Epithelial cell of prostate (primary cell): Measurements from ENCODE around the gene STK24.
"Not testable (repeated sequence)": the region's sequence is repeated elsewhere in the genome, so short reads cannot be mapped to it uniquely, and the experiment has no call there.

Experiments
- DNase-seq: peaks from one replicate; pipeline ENCODE4 v3.0.0-alpha.2; 2011; ENCODE audit warnings: low read depth, low spot score
- H3K27ac ChIP-seq: fragments of 450-650 bp; 2 replicates; pipeline ENCODE4 v1.5.1; 2017; ENCODE audit warnings: mild to moderate bottlenecking

The STK24 gene

DNA sequence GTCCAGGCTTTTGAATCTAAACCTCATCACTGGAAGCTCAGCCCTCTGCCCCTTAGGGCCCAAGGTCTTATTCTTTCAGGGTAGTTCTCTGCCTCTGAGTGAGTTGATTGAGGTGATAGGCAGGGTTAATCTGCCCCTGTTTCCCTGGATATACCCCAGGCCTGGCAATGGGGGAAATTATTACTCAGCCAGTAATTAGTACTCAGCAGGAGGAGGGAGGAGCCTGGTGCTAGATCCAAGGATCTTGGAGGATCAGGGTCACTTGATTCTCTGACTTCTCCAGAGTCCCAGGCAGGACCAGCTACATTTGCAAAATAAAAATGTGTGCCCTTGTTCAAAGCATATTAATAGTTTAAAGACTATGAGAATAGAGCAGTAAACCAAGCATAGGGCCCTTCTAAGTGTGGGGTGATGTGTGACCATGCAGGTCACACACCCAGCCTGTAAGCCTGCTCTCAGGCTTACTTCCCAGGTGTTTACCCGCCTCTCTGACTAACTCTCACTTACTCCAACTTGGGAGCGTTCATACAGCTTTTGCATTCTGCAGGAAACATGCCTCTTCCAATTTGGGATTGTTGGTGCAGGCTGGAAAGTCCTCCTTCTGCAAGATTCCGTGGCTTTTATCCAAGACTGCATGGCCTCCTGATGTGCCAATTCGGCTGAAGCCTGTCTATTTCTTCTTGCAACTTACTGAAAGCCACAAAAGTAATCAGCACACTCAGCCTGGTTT, 7.9 kb upstream of the STK24 start:
- DNase-seq = no peak

GRCh38 chr13:98582947-98583346, 6.0 kb upstream of the STK24 start:
- peak; percentile 91 for DNase-seq
- H3K27ac ChIP-seq = peak overlapping the region; percentile 92

More for the DNA sequence above, 7.9 kb upstream of the STK24 start:
- peak overlapping the region; percentile 92 for H3K27ac ChIP-seq

DNA sequence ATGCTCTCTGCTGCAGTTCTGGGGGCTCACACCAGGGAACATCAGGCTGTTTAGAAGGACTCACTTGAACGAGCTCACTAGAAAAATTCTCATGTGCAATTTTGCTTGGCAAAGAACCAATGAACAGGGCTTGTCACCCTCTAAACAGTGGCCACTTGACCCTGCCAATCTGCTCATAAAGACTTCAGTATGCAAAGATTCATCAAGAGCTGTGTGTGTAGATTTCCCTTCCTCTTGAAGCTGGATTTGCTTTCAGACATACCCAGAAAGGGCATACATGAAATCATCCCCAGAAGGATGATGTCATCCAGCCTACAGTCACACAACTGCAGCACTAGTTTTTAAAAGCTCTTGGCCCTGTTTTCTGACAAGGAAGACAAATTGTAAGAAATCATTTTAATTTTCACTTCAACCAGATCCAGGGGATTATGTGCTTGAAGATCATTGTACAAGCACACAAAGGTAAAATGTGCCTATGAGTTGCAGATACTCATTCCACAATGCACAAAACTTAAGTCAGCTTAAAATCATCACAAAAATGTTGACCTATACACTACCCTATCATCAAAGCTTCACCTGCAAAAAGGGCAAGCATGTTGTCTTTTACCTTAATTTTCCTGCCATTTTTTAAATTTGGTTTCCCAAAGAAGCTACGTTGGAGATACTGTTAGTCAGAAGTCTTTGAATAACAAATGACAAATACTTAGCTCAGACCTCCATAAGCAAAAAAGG, 5.2 kb upstream of the STK24 start:
- peak; percentile 46 for DNase-seq
- peak overlapping the region; percentile 92 for H3K27ac ChIP-seq

- DNase-seq = no peak
- peak overlapping the region; percentile 92 for H3K27ac ChIP-seq
Measured at GRCh38 chr13:98581381-98581780, 4.5 kb upstream of the STK24 start.

DNA sequence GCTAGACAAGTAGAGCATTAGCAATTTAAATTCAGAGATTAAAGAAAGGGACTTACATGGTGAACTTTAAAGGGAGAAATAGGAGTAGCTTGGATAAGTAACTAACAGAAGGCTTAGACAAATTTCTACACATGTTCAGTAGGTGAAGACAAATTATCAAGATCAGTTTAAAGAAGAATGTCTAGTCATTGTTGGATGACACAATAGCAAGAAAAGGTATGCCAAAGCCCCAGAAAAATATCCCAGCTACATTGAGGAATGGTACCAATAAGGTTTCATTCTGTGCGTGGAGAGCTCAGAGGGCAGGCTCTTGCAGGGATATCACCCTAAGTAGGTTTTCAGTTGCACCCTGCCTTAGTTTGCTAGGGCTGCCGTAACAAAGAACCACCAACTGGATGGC, 3.5 kb upstream of the STK24 start:
- no peak overlapping the region for H3K27ac ChIP-seq
- no peak for DNase-seq

- peak overlapping the region; percentile 96 for H3K27ac ChIP-seq
- no peak for DNase-seq
Measured at GRCh38 chr13:98577836-98578285, 954 bp upstream of the STK24 start.

GRCh38 chr13:98576200-98576945, 534 bp downstream of the STK24 start:
- DNase-seq = no peak
- peak overlapping the region; percentile 96 for H3K27ac ChIP-seq

DNA sequence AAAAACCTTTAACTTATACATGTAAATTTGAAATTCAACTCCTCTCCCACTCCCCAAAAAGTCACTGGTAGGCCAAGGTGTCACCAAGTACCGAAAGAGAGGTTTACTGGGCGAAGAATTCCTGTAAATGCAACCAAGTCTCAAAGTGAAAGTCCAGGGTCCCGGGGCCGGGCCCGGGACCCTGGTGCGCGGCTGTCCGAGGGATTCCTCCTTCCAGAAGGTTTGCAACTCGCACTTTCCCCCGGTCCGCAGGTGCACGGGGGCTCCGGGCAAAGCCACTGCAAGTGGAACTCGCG, 1.1 kb downstream of the STK24 start:
- no peak for DNase-seq
- H3K27ac ChIP-seq = peak overlapping the region; percentile 96

DNA sequence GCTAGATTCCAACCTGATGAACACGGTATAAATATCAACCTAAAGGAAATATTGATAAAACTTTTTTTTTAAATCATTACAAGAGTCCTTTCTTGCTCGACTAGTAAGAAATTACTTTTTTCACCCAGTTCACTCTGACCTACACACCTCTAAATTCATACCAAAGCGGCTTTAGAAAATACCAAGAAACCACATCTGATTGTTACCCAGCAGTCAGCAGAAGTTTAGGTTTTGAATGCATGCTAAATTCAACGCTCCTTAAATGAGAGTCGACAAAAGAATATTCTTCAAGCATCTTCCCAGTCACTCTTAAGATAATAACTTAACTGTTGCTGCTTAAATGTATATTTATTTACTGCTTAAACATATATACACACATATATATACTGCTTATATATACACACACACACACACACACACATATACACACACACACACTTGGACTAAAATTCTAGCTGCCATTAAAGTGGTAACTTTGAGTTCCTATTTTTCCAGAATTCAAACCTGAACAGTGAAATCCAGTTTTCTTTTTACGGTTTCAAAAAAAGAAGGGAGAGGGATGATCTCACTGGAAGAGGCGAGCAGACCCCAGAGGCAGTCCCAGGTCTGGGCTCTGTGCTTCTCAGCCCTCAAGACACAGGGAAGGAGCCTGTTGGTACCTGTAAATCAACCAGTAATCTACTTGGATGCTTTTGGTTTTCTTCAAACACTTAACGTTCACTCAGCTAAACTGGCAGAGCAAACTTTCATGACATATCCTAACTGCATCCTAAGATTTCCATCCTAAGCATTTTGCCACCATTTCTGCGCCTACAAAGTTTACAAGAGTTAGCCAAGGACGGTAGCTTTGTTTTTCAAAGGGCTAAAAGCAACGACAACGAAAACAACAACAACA, 1.7 kb downstream of the STK24 start:
- peak overlapping the region; percentile 96 for H3K27ac ChIP-seq
- DNase-seq = no peak

- no peak for DNase-seq
- peak overlapping the region; percentile 96 for H3K27ac ChIP-seq
Measured at GRCh38 chr13:98571955-98572662, 4.8 kb downstream of the STK24 start.

- no peak for DNase-seq
- peak overlapping the region; percentile 96 for H3K27ac ChIP-seq
Measured at GRCh38 chr13:98570929-98571372, 6.0 kb downstream of the STK24 start.

DNA sequence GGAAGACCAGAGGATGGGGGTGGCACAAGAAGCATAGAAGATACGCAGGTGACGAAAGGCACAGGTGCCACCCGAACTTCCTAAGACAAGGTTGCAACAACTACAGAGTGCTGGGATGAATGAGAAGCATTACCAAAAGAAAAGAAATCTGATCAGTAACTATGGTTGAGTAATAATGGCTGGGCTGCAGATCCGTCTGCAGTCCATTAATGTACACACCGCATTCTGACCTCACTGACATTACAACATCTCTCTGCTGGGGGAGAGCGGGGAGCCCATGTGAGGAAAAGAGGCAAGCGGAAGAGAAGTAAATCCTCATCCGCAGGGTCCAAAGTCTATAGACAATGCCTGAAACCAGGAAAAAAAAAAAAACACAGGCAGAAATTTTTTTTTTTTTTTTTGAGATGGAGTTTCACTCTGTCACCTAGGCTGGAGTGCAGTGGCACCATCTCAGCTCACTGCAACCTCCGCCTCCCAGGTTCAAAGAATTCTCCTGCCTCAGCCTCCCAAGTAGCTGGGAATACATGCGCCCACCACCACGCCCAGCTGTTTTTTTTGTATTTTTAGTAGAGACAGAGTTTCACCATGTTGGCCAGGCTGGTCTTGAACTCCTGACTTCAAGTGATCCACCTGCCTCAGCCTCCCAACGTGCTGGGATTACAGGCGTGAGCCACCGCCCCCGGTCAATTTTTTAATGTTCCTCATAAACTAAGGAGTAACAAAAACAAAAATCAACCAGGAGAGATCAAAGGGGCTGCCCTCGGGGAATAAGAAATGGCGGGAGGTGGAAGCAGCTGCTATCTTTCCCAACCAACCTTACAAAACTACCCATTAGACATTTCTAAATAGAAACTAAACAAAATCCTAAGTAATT, 7.2 kb downstream of the STK24 start:
- DNase-seq = not testable (repeated sequence)
- H3K27ac ChIP-seq = peak overlapping the region; percentile 96

DNA sequence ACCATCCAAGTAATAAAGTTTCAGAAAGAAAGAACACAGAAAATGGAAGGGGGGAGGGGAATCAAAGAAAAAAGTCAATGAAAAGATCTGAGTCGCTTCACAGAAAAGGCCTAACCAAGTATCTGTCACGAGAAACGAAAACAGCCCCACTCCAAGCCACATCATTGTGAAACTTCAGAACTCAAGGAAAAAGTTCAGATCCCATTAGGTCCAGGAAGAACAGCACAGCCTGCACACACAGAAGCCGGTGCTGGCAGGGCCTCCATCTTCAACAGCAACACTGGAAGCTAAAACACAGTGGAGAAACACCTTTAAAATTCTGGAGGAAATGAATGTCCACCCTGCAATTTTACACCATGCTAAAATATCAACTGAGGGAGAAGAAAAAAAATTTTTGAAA, 8.0 kb downstream of the STK24 start:
- H3K27ac ChIP-seq = peak overlapping the region; percentile 96
- no peak for DNase-seq

GRCh38 chr13:98567140-98567539, 9.8 kb downstream of the STK24 start:
- DNase-seq = no peak
- H3K27ac ChIP-seq = peak overlapping the region; percentile 41

- peak overlapping the region; percentile 42 for H3K27ac ChIP-seq
- DNase-seq = no peak
Measured at GRCh38 chr13:98565726-98566565, 11.0 kb downstream of the STK24 start.

- peak overlapping the region; percentile 2 for H3K27ac ChIP-seq
Measured at GRCh38 chr13:98564204-98564603, 12.7 kb downstream of the STK24 start.

DNA sequence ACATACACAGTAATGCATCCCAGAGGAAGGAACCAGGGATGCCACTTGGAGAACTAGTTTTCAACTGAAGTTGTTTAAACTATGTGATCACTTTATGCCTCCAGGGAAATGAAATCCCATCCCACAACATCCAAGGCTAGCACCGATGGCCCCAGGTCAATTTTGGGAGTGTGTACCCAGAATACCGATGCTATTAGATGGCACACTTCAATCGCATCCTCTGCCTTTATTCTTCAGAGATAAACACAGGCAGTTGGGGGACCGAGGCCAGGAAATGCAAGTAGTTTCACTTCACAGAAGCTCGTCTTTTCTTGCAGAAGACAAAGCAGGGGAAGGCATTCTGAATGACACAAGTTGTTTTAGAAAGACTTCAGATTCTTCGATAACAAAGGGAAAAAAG, 13.8 kb downstream of the STK24 start:
- H3K27ac ChIP-seq = peak overlapping the region; percentile 2
- DNase-seq = no peak

More at GRCh38 chr13:98564204-98564603, 12.7 kb downstream of the STK24 start:
- DNase-seq = no peak

DNA sequence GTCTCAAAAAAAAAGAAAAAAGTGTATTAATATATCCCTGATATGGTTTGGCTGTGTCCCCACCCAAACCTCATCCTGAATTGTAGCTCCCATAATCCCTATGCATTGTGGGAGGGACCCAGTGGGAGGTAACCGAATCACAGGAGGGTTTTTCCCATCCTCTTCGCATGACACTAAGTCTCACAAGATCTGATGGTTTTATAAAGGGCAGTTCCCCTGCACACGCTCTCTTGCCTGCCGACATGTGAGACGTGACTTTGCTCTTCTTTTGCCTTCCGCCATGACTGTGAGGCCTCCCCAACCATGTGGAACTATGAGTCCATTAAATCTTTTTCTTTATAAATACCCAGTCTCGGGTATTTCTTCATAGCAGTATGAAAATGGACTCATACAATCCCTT, 17.7 kb downstream of the STK24 start:
- H3K27ac ChIP-seq = peak overlapping the region; percentile 48

More for the DNA sequence above, 17.7 kb downstream of the STK24 start:
- no peak for DNase-seq
